Gastrocnemius medialis (tissue), 4 donors: ENCODE results near the gene ADGRD1. TPM values are rescaled to one million over a fixed set of nuclear protein-coding genes. Genes with fewer than 3 reads are reported as not detected.

Experiments
- ATAC-seq, 2 donors: fragments of 150-250 bp; one replicate each; pipeline ENCODE4 v1.9.1; 2016
- DNase-seq, 2 donors: peaks; one replicate each; pipeline ENCODE4 v3.0.0-alpha.2; 2019
- H3K27ac ChIP-seq, 4 donors: fragments of 200-600 bp; sonication (generic); 1 replicate in 1 of 4; 2 replicates in 3 of 4; pipeline ENCODE4 v1.5.1; 2016 to 2018; ENCODE audit warnings: mild to moderate bottlenecking in 2 of 4, moderate library complexity in 1 of 4
- H3K27me3 ChIP-seq, 3 donors: fragments of 200-600 bp; sonication (generic) in 2 of 3; 1 replicate in 1 of 3; 2 replicates in 2 of 3; pipeline versions ENCODE4 v1.5.1 to v1.6.0; 2016 to 2019; ENCODE audit warnings: mild to moderate bottlenecking in 1 of 3, moderate library complexity in 1 of 3
- H3K36me3 ChIP-seq, 2 donors: fragments of 200-600 bp; sonication (generic) in 1 of 2; one replicate each; pipeline ENCODE4 v1.5.1; 2017 to 2018
- H3K4me1 ChIP-seq, 2 donors: fragments of 200-600 bp; sonication (generic) in 1 of 2; one replicate each; pipeline ENCODE4 v1.5.1; 2016 to 2017; ENCODE audit warnings: mild to moderate bottlenecking in 2 of 2
- H3K4me3 ChIP-seq, 4 donors: fragments of 200-600 bp; sonication (generic) in 3 of 4; 1 replicate in 1 of 4; 2 replicates in 3 of 4; pipeline ENCODE4 v1.5.1; 2016 to 2019; ENCODE audit warnings: mild to moderate bottlenecking in 2 of 4
- H3K9me3 ChIP-seq, 3 donors: fragments of 200-600 bp; sonication (generic) in 2 of 3; 1 replicate in 1 of 3; 2 replicates in 2 of 3; pipeline ENCODE4 v1.5.1; 2016 to 2019
- CTCF ChIP-seq, 5 experiments: fragments of 450-650 bp in 3 of 5; fragments of 200-600 bp in 2 of 5; sonication (generic) in 2 of 5; IDR thresholded peaks in 4 of 5; conservative IDR thresholded peaks in 1 of 5; 1 replicate in 4 of 5; 2 replicates in 1 of 5; pipeline ENCODE4 v1.5.1; 2016 to 2019; ENCODE audit warnings: antibody characterized with exemption in 5 of 5, mild to moderate bottlenecking in 3 of 5, moderate library complexity in 3 of 5
- POLR2A ChIP-seq, 2 donors: fragments of 450-650 bp; IDR thresholded peaks; one replicate each; pipeline ENCODE4 v1.6.1; 2017; ENCODE audit warnings: antibody characterized with exemption in 2 of 2, mild to moderate bottlenecking in 2 of 2, moderate library complexity in 2 of 2
- in situ Hi-C, 4 donors: fragments of 200-750 bp; cut with MboI; loops; one replicate each; pipeline versions ENCODE4 v1.15.0 to v1.8.0; 2017; ENCODE audit warnings: low sequenced_read_pairs in 4 of 4
- intact Hi-C: fragments of 100-400 bp; cut with DNase I; formaldehyde crosslinking; loops from one replicate; pipeline ENCODE4 v1.15.1; 2023; ENCODE audit warnings: low total_unique reads
- total RNA-seq, 4 donors: library from RNA; depleted of rRNA; stranded (reverse); fragments of >200 nt; gene quantifications; one replicate each; pipeline versions ENCODE4 v1.1.0 to v1.2.3, GENCODE V29; 2016

Gene ADGRD1
- total RNA-seq, 4 donors from 2014 or later = 5.3 to 9.6 (median 8.2) TPM

GRCh38 chr12:130958557-130959140, 4.9 kb downstream of the ADGRD1 start:
- TF ChIP-seq CTCF (IDR thresholded peaks at IDR 0.05 in 4 of 5, conservative IDR thresholded peaks at IDR 0.05 in 1 of 5) = no peak
- no peak for TF ChIP-seq POLR2A (IDR thresholded peaks at IDR 0.05)
- Histone ChIP-seq H3K4me1 (peaks cover 15 to 16% of the 10 kb centered on the region in 2 donors), H3K9me3 (no peaks in the 10 kb centered on the region), H3K4me3 (no peak overlapping the region), H3K36me3 (no peaks in the 10 kb centered on the region), H3K27ac (no peak overlapping the region), H3K27me3 (no peaks in the 10 kb centered on the region)
- no peak for ATAC-seq
- intact Hi-C loops = no loop called here
- no peak for DNase-seq
- in situ Hi-C loops = no loop called here

GRCh38 chr12:130959632-130960031, 5.9 kb downstream of the ADGRD1 start:
- no peak overlapping the region for H3K4me3 ChIP-seq
- intact Hi-C loops = no loop called here

GRCh38 chr12:130960058-130960457, 6.4 kb downstream of the ADGRD1 start:
- no peak for ATAC-seq
- peaks cover 15 to 16% of the 10 kb centered on the region in 2 donors for H3K4me1 ChIP-seq
- in situ Hi-C loops (no loop called here), intact Hi-C loops (no loop called here)
- no peak overlapping the region for H3K27ac ChIP-seq
- H3K9me3 ChIP-seq = no peaks in the 10 kb centered on the region
- H3K36me3 ChIP-seq = no peaks in the 10 kb centered on the region
- DNase-seq = no peak
- TF ChIP-seq POLR2A (IDR thresholded peaks at IDR 0.05) (no peak), CTCF (IDR thresholded peaks at IDR 0.05 in 4 of 5, conservative IDR thresholded peaks at IDR 0.05 in 1 of 5) (no peak)
- H3K4me3 ChIP-seq = no peak overlapping the region
- no peaks in the 10 kb centered on the region for H3K27me3 ChIP-seq

More at GRCh38 chr12:130959632-130960031, 5.9 kb downstream of the ADGRD1 start:
- TF ChIP-seq CTCF (IDR thresholded peaks at IDR 0.05 in 4 of 5, conservative IDR thresholded peaks at IDR 0.05 in 1 of 5) (no peak), POLR2A (IDR thresholded peaks at IDR 0.05) (no peak)
- in situ Hi-C loops = no loop called here
- H3K27me3 ChIP-seq = no peaks in the 10 kb centered on the region
- H3K9me3 ChIP-seq = no peaks in the 10 kb centered on the region
- no peaks in the 10 kb centered on the region for H3K36me3 ChIP-seq
- no peak for ATAC-seq
- peaks cover 15 to 16% of the 10 kb centered on the region in 2 donors for H3K4me1 ChIP-seq
- DNase-seq = no peak
- no peak overlapping the region for H3K27ac ChIP-seq

- DNase-seq (no peak), ATAC-seq (no peak)
- H3K36me3 ChIP-seq = no peaks in the 10 kb centered on the region
- no peak overlapping the region for H3K4me3 ChIP-seq
- in situ Hi-C loops = no loop called here
- intact Hi-C loops = no loop called here
- H3K9me3 ChIP-seq = no peaks in the 10 kb centered on the region
- H3K27me3 ChIP-seq = no peaks in the 10 kb centered on the region
- no peak overlapping the region for H3K27ac ChIP-seq
- H3K4me1 ChIP-seq = peaks cover 15 to 16% of the 10 kb centered on the region in 2 donors
- TF ChIP-seq CTCF (IDR thresholded peaks at IDR 0.05 in 4 of 5, conservative IDR thresholded peaks at IDR 0.05 in 1 of 5) (no peak), POLR2A (IDR thresholded peaks at IDR 0.05) (no peak)
These were observed 7.1 kb downstream of the ADGRD1 start for GRCh38 chr12:130960787-130961186.
